ENCODE results near the gene FOXP1.

The FOXP1 gene

GRCh38 chr3:71078723-71079525, 504.6 kb downstream of the FOXP1 start:
- Histone ChIP-seq H3K9ac (ENCODE audit: low read depth, low read length) (no peak overlapping the region), H3K27ac (ENCODE audit: low read depth, low read length) (peak overlapping the region; percentile 23), H3K9me3 (ENCODE audit: control insufficient read depth, insufficient read depth, low read length) (no peaks in the 10 kb centered on the region), H3K36me3 (ENCODE audit: control insufficient read depth, insufficient read depth, low read length) (no peaks in the 10 kb centered on the region), H3K4me3 (ENCODE audit: low read depth, low read length) (no peak overlapping the region), H3K27me3 (ENCODE audit: control insufficient read depth, insufficient read depth, low read length) (no peaks in the 10 kb centered on the region), H3K4me1 (ENCODE audit: control insufficient read depth, insufficient read depth, low read length) (peaks cover 31% of the 10 kb centered on the region)

- Histone ChIP-seq H3K36me3 (ENCODE audit: control insufficient read depth, insufficient read depth, low read length) (no peaks in the 10 kb centered on the region), H3K9ac (ENCODE audit: low read depth, low read length) (no peak overlapping the region), H3K4me3 (ENCODE audit: low read depth, low read length) (no peak overlapping the region), H3K27me3 (ENCODE audit: control insufficient read depth, insufficient read depth, low read length) (no peaks in the 10 kb centered on the region), H3K27ac (ENCODE audit: low read depth, low read length) (no peak overlapping the region), H3K9me3 (ENCODE audit: control insufficient read depth, insufficient read depth, low read length) (no peaks in the 10 kb centered on the region), H3K4me1 (ENCODE audit: control insufficient read depth, insufficient read depth, low read length) (peaks cover 31% of the 10 kb centered on the region)
Observed at GRCh38 chr3:71078199-71078598, 505.3 kb downstream of the FOXP1 start.

- no peaks in the 10 kb centered on the region for H3K27me3 ChIP-seq (ENCODE audit: control insufficient read depth, insufficient read depth, low read length)
- H3K4me1 ChIP-seq (ENCODE audit: control insufficient read depth, insufficient read depth, low read length) = peaks cover 31% of the 10 kb centered on the region
- H3K4me3 ChIP-seq (ENCODE audit: low read depth, low read length) = no peak overlapping the region
- H3K9me3 ChIP-seq (ENCODE audit: control insufficient read depth, insufficient read depth, low read length) = no peaks in the 10 kb centered on the region
- no peak overlapping the region for H3K27ac ChIP-seq (ENCODE audit: low read depth, low read length)
- no peaks in the 10 kb centered on the region for H3K36me3 ChIP-seq (ENCODE audit: control insufficient read depth, insufficient read depth, low read length)
- no peak overlapping the region for H3K9ac ChIP-seq (ENCODE audit: low read depth, low read length)
Observed at GRCh38 chr3:71077070-71077469, 506.5 kb downstream of the FOXP1 start.

- no peak overlapping the region for H3K9ac ChIP-seq (ENCODE audit: low read depth, low read length)
- no peaks in the 10 kb centered on the region for H3K36me3 ChIP-seq (ENCODE audit: control insufficient read depth, insufficient read depth, low read length)
- H3K4me1 ChIP-seq (ENCODE audit: control insufficient read depth, insufficient read depth, low read length) = peaks cover 31% of the 10 kb centered on the region
- no peaks in the 10 kb centered on the region for H3K27me3 ChIP-seq (ENCODE audit: control insufficient read depth, insufficient read depth, low read length)
- no peak overlapping the region for H3K27ac ChIP-seq (ENCODE audit: low read depth, low read length)
- no peak overlapping the region for H3K4me3 ChIP-seq (ENCODE audit: low read depth, low read length)
- H3K9me3 ChIP-seq (ENCODE audit: control insufficient read depth, insufficient read depth, low read length) = no peaks in the 10 kb centered on the region
Observed at GRCh38 chr3:71076361-71077002, 507.0 kb downstream of the FOXP1 start.

GRCh38 chr3:71075494-71075893, 508.0 kb downstream of the FOXP1 start:
- Histone ChIP-seq H3K27ac (ENCODE audit: low read depth, low read length) (no peak overlapping the region), H3K4me3 (ENCODE audit: low read depth, low read length) (no peak overlapping the region), H3K36me3 (ENCODE audit: control insufficient read depth, insufficient read depth, low read length) (no peaks in the 10 kb centered on the region), H3K9ac (ENCODE audit: low read depth, low read length) (no peak overlapping the region), H3K27me3 (ENCODE audit: control insufficient read depth, insufficient read depth, low read length) (no peaks in the 10 kb centered on the region), H3K4me1 (ENCODE audit: control insufficient read depth, insufficient read depth, low read length) (peaks cover 33% of the 10 kb centered on the region), H3K9me3 (ENCODE audit: control insufficient read depth, insufficient read depth, low read length) (no peaks in the 10 kb centered on the region)

DNA sequence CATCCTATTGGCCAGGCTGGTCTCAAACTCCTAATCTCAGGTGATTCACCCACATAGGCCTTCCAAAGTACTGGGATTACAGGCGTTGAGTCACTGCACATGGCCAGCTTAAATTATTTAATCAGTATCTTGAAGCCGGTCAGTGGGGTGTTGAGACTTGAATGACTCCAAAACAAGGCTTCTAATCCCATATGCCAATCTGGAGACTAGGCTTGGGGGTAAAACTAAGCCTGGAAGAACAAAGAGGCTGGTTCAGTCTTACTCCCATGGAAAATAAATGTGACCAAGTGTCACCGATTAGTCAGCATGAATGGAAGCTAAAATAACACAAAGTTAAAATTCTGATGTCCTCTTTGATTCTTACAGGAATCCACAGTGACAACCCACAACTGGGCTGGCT, 509.1 kb downstream of the FOXP1 start:
- Histone ChIP-seq H3K27me3 (ENCODE audit: control insufficient read depth, insufficient read depth, low read length) (no peaks in the 10 kb centered on the region), H3K4me3 (ENCODE audit: low read depth, low read length) (no peak overlapping the region), H3K36me3 (ENCODE audit: control insufficient read depth, insufficient read depth, low read length) (no peaks in the 10 kb centered on the region), H3K9ac (ENCODE audit: low read depth, low read length) (no peak overlapping the region), H3K9me3 (ENCODE audit: control insufficient read depth, insufficient read depth, low read length) (no peaks in the 10 kb centered on the region), H3K27ac (ENCODE audit: low read depth, low read length) (no peak overlapping the region), H3K4me1 (ENCODE audit: control insufficient read depth, insufficient read depth, low read length) (peaks cover 33% of the 10 kb centered on the region)

GRCh38 chr3:71072986-71073385, 510.5 kb downstream of the FOXP1 start:
- no peaks in the 10 kb centered on the region for H3K27me3 ChIP-seq (ENCODE audit: control insufficient read depth, insufficient read depth, low read length)
- no peak overlapping the region for H3K4me3 ChIP-seq (ENCODE audit: low read depth, low read length)
- no peaks in the 10 kb centered on the region for H3K9me3 ChIP-seq (ENCODE audit: control insufficient read depth, insufficient read depth, low read length)
- H3K9ac ChIP-seq (ENCODE audit: low read depth, low read length) = no peak overlapping the region
- H3K36me3 ChIP-seq (ENCODE audit: control insufficient read depth, insufficient read depth, low read length) = no peaks in the 10 kb centered on the region
- H3K4me1 ChIP-seq (ENCODE audit: control insufficient read depth, insufficient read depth, low read length) = peaks cover 33% of the 10 kb centered on the region
- no peak overlapping the region for H3K27ac ChIP-seq (ENCODE audit: low read depth, low read length)

DNA sequence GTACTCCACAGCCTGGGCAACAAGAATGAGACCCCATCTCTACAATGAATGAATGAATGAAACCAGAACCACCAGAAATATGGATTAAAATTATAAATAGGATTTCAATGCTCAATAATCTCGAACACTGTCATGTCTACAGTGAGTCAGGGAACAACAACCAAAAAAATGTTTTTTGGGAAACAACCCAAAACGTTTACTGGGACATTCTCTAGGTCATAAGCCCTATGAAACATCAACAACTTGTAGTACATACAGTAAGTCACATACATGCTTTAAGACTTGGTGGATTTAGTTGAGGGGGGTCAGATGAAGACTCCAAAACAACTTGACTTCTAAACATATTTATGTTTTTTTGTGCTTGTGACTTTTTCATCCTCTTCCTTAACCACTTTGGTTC, 511.2 kb downstream of the FOXP1 start:
- Histone ChIP-seq H3K4me3 (ENCODE audit: low read depth, low read length) (no peak overlapping the region), H3K9me3 (ENCODE audit: control insufficient read depth, insufficient read depth, low read length) (no peaks in the 10 kb centered on the region), H3K4me1 (ENCODE audit: control insufficient read depth, insufficient read depth, low read length) (peaks cover 36% of the 10 kb centered on the region), H3K36me3 (ENCODE audit: control insufficient read depth, insufficient read depth, low read length) (no peaks in the 10 kb centered on the region), H3K27me3 (ENCODE audit: control insufficient read depth, insufficient read depth, low read length) (0 out of 2 replicates have a peak, but pooled peaks cover under 1% of the 10 kb centered on the region), H3K27ac (ENCODE audit: low read depth, low read length) (no peak overlapping the region), H3K9ac (ENCODE audit: low read depth, low read length) (no peak overlapping the region)

DNA sequence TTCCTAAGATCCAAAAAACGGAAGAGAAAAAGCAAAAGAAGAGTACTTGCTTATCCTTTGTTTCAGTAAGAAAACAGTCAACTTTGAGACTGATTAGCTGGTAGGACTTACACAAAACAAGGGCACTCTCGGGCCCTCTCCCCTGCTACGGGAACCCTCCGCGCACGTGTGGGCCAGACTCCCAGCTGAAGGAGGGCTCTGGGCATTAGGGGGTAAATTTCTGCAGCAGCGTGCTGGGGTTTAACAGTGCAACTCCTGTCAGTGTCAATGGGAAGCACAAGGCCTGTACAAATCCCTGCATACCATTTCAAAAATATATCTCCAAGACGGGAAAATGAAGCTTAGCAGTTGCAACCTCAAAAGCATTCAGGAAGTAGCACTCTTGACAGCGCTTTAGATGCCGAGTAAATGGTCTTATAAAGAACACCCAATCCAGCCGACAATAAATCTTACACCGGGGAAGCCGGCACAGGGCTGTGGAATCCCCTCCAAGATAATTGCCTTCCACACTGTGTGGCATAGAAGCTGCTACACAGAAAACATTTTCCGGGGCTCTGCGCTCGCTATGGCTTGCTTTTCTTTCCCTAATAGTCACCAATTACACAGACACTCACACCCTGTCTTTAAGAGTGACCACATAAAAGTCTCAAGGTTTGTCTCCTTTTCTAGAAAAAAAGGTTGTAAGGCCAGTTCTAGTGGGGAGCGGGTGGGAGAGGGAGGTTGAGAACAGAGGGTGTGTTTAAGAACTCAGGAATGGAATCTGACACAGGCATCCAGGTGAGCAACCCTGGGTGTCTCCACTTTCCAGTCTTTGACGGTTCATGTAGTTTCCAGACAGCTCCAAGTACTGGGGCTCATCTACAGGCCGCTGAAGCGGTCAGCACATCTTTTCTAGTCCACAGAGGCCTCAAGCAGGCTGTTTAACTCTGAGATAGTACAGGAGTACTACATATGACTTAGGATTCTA, 512.7 kb downstream of the FOXP1 start:
- H3K9ac ChIP-seq (ENCODE audit: low read depth, low read length) = no peak overlapping the region
- no peak overlapping the region for H3K4me3 ChIP-seq (ENCODE audit: low read depth, low read length)
- no peaks in the 10 kb centered on the region for H3K36me3 ChIP-seq (ENCODE audit: control insufficient read depth, insufficient read depth, low read length)
- H3K9me3 ChIP-seq (ENCODE audit: control insufficient read depth, insufficient read depth, low read length) = no peaks in the 10 kb centered on the region
- peaks cover 51% of the 10 kb centered on the region for H3K4me1 ChIP-seq (ENCODE audit: control insufficient read depth, insufficient read depth, low read length)
- peak overlapping the region; percentile 47 for H3K27ac ChIP-seq (ENCODE audit: low read depth, low read length)
- peaks cover 9% of the 10 kb centered on the region; the same call in 1 of the 2 replicates for H3K27me3 ChIP-seq (ENCODE audit: control insufficient read depth, insufficient read depth, low read length)

DNA sequence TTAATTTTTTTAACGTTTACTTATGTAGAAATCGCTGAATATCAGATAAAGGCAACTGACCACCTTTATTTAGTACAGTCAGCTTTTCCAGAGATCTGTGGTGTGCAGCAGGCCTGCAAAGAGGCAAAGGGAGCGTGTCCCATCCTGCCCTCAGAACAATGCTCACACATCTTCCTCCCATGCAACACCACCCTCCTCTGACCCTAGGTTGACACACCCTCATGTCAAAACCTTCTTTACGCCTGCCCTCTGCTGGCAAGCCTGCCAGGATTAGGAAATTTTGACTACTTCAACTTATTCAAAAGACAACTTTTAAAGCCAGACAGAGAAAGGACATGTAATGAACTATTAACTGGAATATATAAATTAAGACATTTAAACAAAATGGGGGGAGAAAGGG, 513.7 kb downstream of the FOXP1 start:
- no peak overlapping the region for H3K9ac ChIP-seq (ENCODE audit: low read depth, low read length)
- peaks cover 9% of the 10 kb centered on the region; the same call in 1 of the 2 replicates for H3K27me3 ChIP-seq (ENCODE audit: control insufficient read depth, insufficient read depth, low read length)
- no peaks in the 10 kb centered on the region for H3K36me3 ChIP-seq (ENCODE audit: control insufficient read depth, insufficient read depth, low read length)
- H3K4me1 ChIP-seq (ENCODE audit: control insufficient read depth, insufficient read depth, low read length) = peaks cover 51% of the 10 kb centered on the region
- no peaks in the 10 kb centered on the region for H3K9me3 ChIP-seq (ENCODE audit: control insufficient read depth, insufficient read depth, low read length)
- no peak overlapping the region for H3K4me3 ChIP-seq (ENCODE audit: low read depth, low read length)
- H3K27ac ChIP-seq (ENCODE audit: low read depth, low read length) = no peak overlapping the region
